HepG2 (cell line): ENCODE data around the gene COL8A2. TPM values are rescaled to one million over a fixed set of nuclear protein-coding genes. Genes with fewer than 3 reads are reported as not detected.

Experiments
- BORCS8-MEF2B ChIP-seq: sonication (generic); formaldehyde crosslinking; IDR thresholded peaks from 2 replicates; pipeline ENCODE4 v1.8.0; 2022; ENCODE audit warnings: mild to moderate bottlenecking, missing genetic modification reagents
- CENPT ChIP-seq: sonication (generic); formaldehyde crosslinking; IDR thresholded peaks from 2 replicates; pipeline ENCODE4 v1.8.0; 2022; ENCODE audit warnings: low read depth, mild to moderate bottlenecking, moderate library complexity, missing genetic modification reagents
- CREB3 ChIP-seq: sonication (generic); formaldehyde crosslinking; IDR thresholded peaks from 2 replicates; pipeline ENCODE4 v1.5.0; 2020; ENCODE audit warnings: missing genetic modification reagents
- GMEB1 ChIP-seq: sonication (generic); formaldehyde crosslinking; IDR thresholded peaks from 2 replicates; pipeline ENCODE4 v1.5.1; 2020; ENCODE audit warnings: missing genetic modification reagents, mild to moderate bottlenecking, borderline replicate concordance
- MXD1 ChIP-seq: sonication (generic); formaldehyde crosslinking; IDR thresholded peaks from 2 replicates; pipeline ENCODE4 v1.4.0; 2020; ENCODE audit warnings: mild to moderate bottlenecking, missing genetic modification reagents
- NRL ChIP-seq: sonication (generic); formaldehyde crosslinking; IDR thresholded peaks from 2 replicates; pipeline ENCODE4 v1.5.0; 2020; ENCODE audit warnings: missing genetic modification reagents, mild to moderate bottlenecking, moderate library complexity, borderline replicate concordance
- RBFOX2 ChIP-seq: fragments of 200-400 bp; formaldehyde crosslinking; IDR thresholded peaks from 2 replicates; pipeline ENCODE4 v1.6.1; 2017; ENCODE audit warnings: low read depth, mild to moderate bottlenecking, low read length
- SOX6 ChIP-seq, 2 experiments: fragments of 450-650 bp in 1 of 2; sonication (generic) in 1 of 2; formaldehyde crosslinking in 1 of 2; IDR thresholded peaks; 2 replicates each; pipeline versions ENCODE4 v1.4.0 to v1.6.1; 2017 to 2020; ENCODE audit warnings: antibody characterized with exemption in 1 of 2, mild to moderate bottlenecking in 1 of 2, missing genetic modification reagents in 1 of 2
- SPEN ChIP-seq: sonication (generic); formaldehyde crosslinking; IDR thresholded peaks from 2 replicates; pipeline ENCODE4 v1.5.1; 2020; ENCODE audit warnings: low read depth, mild to moderate bottlenecking, missing genetic modification reagents
- SRSF1 ChIP-seq: fragments of 200-400 bp; formaldehyde crosslinking; optimal IDR thresholded peaks from 2 replicates; pipeline ENCODE3; 2017; ENCODE audit warnings: mild to moderate bottlenecking, low read depth, low read length, moderate library complexity
- SRSF9 ChIP-seq: fragments of 200-400 bp; formaldehyde crosslinking; IDR thresholded peaks from 2 replicates; pipeline ENCODE4 v1.6.1; 2018; ENCODE audit warnings: borderline replicate concordance, mild to moderate bottlenecking, low read depth, low read length; ENCODE audit not compliant: insufficient read depth, poor library complexity, severe bottlenecking
- ZNF451 ChIP-seq: sonication (generic); formaldehyde crosslinking; IDR thresholded peaks from 2 replicates; pipeline ENCODE4 v1.5.0; 2020; ENCODE audit warnings: mild to moderate bottlenecking, missing genetic modification reagents
- polyA plus RNA-seq, 8 experiments: library from polyadenylated mRNA; depleted of rRNA in 3 of 8; stranded (reverse) in 7 of 8; unstranded in 1 of 8; fragments of >200 nt; fragmentation: Illumina TruSeq in 4 of 8; extraction: Trizol in 4 of 8; gene quantifications; 2 replicates each; pipeline versions ENCODE4 v1.2.1 to v1.2.3, GENCODE V29; 2011 to 2016; ENCODE audit warnings: low read depth in 4 of 8, missing spikeins in 1 of 8, mixed read lengths in 1 of 8; ENCODE audit not compliant: insufficient read depth in 1 of 8
- total RNA-seq, 5 experiments: library from RNA; depleted of rRNA; stranded (reverse); fragments of >200 nt; fragmentation: Illumina TruSeq; extraction: Trizol; gene quantifications; 2 replicates each; pipeline ENCODE4 v1.2.3, GENCODE V29; 2016; ENCODE audit warnings: low read depth in 1 of 5

COL8A2 gene
- total and polyA plus RNA-seq, 2 of the 13 experiments (the other 11 are each of a cell fraction or from before 2014, with no cell fraction given) = 0.13 to 0.24 TPM

GRCh38 chr1:36115200-36115669 is 9.8 kb downstream of the COL8A2 start (continued):
- TF ChIP-seq GMEB1 (CRISPR knock-in tag) = no peak
- no peak for TF ChIP-seq ZNF451 (CRISPR knock-in tag)
- no peak for TF ChIP-seq NRL (CRISPR knock-in tag)
- TF ChIP-seq RBFOX2 = 0 out of 2 replicates have a peak, but pooled peaks have one; percentile 30
- peak; percentile 35; the same call in 1 of the 2 replicates for TF ChIP-seq SPEN (CRISPR knock-in tag)
- no peak for TF ChIP-seq SOX6 (IDR thresholded peaks at IDR 0.05)
- 0 out of 2 replicates have a peak, but pooled peaks have one; percentile 14 for TF ChIP-seq SOX6 (CRISPR knock-in tag; IDR thresholded peaks at IDR 0.05)
- no peak for TF ChIP-seq SRSF1
- TF ChIP-seq CENPT (CRISPR knock-in tag) = no peak
- TF ChIP-seq CREB3 (CRISPR knock-in tag) = no peak
- TF ChIP-seq BORCS8-MEF2B (CRISPR knock-in tag) = no peak
- TF ChIP-seq MXD1 = 0 out of 2 replicates have a peak, but pooled peaks have one; percentile 19
- TF ChIP-seq SRSF9 = no peak
